Prostate gland (tissue), 2 donors: ENCODE data around the gene GRK2. TPM values are rescaled to one million over a fixed set of nuclear protein-coding genes. Genes with fewer than 3 reads are reported as not detected.
A peak's percentile ranks its signal among the peaks of the same experiment; 100 is the strongest.

ENCODE experiments used
- DNase-seq: peaks from one replicate; pipeline ENCODE4 v3.0.0-alpha.2; 2019; ENCODE audit warnings: low spot score
- H3K27ac ChIP-seq, 2 donors: fragments of 200-600 bp; sonication (generic); 2 replicates each; pipeline ENCODE4 v1.5.1; 2017 to 2019
- H3K27me3 ChIP-seq: fragments of 200-600 bp; sonication (generic); replicated peaks from 2 replicates; pipeline ENCODE4 v1.5.1; 2019; ENCODE audit not compliant: insufficient read depth
- H3K36me3 ChIP-seq, 2 donors: fragments of 200-600 bp; sonication (generic); 1 replicate in 1 of 2; 2 replicates in 1 of 2; pipeline versions ENCODE4 v1.5.1 to v1.8.1; 2017 to 2019
- H3K4me1 ChIP-seq: fragments of 200-600 bp; sonication (generic); replicated peaks from 2 replicates; pipeline ENCODE4 v1.5.1; 2019
- H3K4me3 ChIP-seq, 2 donors: fragments of 200-600 bp; sonication (generic); 2 replicates each; pipeline ENCODE4 v1.5.1; 2017 to 2019
- H3K9me3 ChIP-seq: fragments of 200-600 bp; sonication (generic); 2 replicates; pipeline ENCODE4 v1.5.1; 2017
- POLR2A ChIP-seq: fragments of 450-650 bp; IDR thresholded peaks from one replicate; pipeline ENCODE4 v1.6.1; 2016; ENCODE audit warnings: antibody characterized with exemption, mild to moderate bottlenecking
- POLR2AphosphoS5 ChIP-seq: sonication (generic); formaldehyde crosslinking; IDR thresholded peaks from one replicate; pipeline ENCODE4 v1.6.1; 2017; ENCODE audit warnings: antibody characterized with exemption
- WGBS: methylation state at CpG from one replicate; pipeline ENCODE4 v1.1.5; 2018; 5-methylcytosine and 5-hydroxymethylcytosine counted together
- intact Hi-C: fragments of 100-400 bp; cut with DNase I; formaldehyde crosslinking; loops from one replicate; pipeline ENCODE4 v1.14.2; 2022
- total RNA-seq, 2 donors: library from RNA; depleted of rRNA; stranded (reverse); fragments of >200 nt; gene quantifications; one replicate each; pipeline ENCODE4 v1.1.0, GENCODE V29; 2016
- TF ChIP-seq, protein P1 (sequence below), 4 experiments: fragments of 200-600 bp in 2 of 4; fragments of 450-650 bp in 2 of 4; sonication (generic) in 2 of 4; IDR thresholded peaks; 1 replicate in 3 of 4; 2 replicates in 1 of 4; pipeline ENCODE4 v1.5.1; 2016 to 2019; ENCODE audit warnings: antibody characterized with exemption in 4 of 4, mild to moderate bottlenecking in 2 of 4, moderate library complexity in 2 of 4

GRK2 gene
- total RNA-seq, 2 donors from 2014 or later, result 102 to 111 TPM

DNA sequence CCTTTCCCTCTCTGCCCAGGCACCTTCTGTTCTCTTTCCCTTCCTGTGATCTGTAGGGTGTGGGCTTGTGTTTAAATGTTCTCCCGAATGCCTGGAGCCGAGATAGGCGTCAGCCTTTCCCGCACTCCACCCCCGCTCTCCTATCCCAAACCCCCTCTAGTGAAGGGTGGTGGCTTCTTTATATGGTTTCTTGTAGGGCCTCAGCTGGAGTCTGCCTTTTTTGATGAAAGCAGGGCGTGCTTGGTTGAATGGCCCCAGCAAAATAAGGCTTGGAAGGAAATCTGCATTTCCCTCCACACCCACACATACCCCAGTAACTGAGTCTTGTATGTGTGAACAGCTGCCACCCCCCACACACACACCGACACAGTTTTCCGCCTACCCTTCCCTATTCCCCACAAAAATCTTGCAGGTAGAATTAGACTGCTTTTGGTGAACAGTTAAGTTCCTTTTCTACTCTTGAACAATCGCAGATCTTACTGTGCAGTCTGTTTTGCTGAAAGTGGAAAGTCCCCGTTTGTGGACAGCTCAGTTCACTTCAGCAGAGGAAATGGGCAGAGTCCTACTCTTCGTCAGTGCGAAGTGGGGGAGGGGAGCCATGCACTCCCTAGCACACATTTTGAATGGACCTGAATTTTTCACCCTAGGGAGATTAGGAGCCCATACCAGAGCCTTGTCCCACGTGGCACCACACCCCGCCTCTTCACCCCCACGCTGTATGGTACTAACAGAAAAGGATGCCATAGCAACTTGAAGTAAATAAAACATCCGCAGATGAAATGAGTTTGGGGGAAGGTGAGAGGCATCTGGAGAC lies 25.5 kb upstream of the GRK2 start:
- Histone ChIP-seq H3K27ac (peak overlapping the region; percentile 85 to 86), H3K27me3 (no peaks in the 10 kb centered on the region), H3K4me3 (peak overlapping the region; percentile 49 to 51), H3K9me3 (no peaks in the 10 kb centered on the region), H3K4me1 (peaks cover 21% of the 10 kb centered on the region), H3K36me3 (peaks cover 3% of the 10 kb centered on the region in 2 donors)
- WGBS, result under 1% methylated on average over 16 of the region's 16 CpGs
- intact Hi-C loops, result loop anchor here (5.0 kb wide), 1 partner anchor 123 kb away; the partner anchor contains the start of gene KDM2A
- TF ChIP-seq POLR2A, result no peak
- TF ChIP-seq, protein P1, sequence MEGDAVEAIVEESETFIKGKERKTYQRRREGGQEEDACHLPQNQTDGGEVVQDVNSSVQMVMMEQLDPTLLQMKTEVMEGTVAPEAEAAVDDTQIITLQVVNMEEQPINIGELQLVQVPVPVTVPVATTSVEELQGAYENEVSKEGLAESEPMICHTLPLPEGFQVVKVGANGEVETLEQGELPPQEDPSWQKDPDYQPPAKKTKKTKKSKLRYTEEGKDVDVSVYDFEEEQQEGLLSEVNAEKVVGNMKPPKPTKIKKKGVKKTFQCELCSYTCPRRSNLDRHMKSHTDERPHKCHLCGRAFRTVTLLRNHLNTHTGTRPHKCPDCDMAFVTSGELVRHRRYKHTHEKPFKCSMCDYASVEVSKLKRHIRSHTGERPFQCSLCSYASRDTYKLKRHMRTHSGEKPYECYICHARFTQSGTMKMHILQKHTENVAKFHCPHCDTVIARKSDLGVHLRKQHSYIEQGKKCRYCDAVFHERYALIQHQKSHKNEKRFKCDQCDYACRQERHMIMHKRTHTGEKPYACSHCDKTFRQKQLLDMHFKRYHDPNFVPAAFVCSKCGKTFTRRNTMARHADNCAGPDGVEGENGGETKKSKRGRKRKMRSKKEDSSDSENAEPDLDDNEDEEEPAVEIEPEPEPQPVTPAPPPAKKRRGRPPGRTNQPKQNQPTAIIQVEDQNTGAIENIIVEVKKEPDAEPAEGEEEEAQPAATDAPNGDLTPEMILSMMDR (IDR thresholded peaks at IDR 0.05), result peak in 1 of 4 experiments; percentile 3
- peak; percentile 61 for TF ChIP-seq POLR2AphosphoS5
- DNase-seq, result peak; percentile 61

DNA sequence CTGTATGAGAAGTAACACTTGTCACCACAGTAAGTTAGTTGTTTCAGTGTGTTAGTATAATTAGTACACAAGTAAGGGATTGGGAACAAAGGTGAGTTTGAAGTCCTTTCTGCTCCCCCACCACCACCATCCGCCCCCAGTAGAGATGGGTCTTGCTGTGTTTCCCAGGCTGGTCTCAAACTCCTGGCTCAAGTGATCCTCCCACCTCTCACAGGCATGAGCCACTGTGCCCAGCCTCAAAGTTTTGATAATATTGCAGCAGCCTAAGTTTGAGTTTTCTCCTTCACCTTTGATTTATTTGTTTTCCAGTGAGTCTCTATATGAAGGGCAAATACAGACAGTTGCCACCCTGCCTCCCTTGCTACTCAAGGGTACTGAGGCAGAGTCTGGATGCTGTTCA lies 23.7 kb upstream of the GRK2 start:
- WGBS, result 74% methylated on average over 1 of the region's 1 CpG
- Histone ChIP-seq H3K4me3 (no peak overlapping the region), H3K27me3 (no peaks in the 10 kb centered on the region), H3K4me1 (peaks cover 21% of the 10 kb centered on the region), H3K9me3 (no peaks in the 10 kb centered on the region), H3K36me3 (peaks cover 8 to 10% of the 10 kb centered on the region in 2 donors), H3K27ac (no peak overlapping the region)
- intact Hi-C loops, result loop anchor here (5.0 kb wide), 1 partner anchor 125 kb away; the partner anchor contains the start of gene KDM2A
- TF ChIP-seq POLR2AphosphoS5 (no peak), POLR2A (no peak)
- TF ChIP-seq, protein P1 (IDR thresholded peaks at IDR 0.05), result no peak
- no peak for DNase-seq

DNA sequence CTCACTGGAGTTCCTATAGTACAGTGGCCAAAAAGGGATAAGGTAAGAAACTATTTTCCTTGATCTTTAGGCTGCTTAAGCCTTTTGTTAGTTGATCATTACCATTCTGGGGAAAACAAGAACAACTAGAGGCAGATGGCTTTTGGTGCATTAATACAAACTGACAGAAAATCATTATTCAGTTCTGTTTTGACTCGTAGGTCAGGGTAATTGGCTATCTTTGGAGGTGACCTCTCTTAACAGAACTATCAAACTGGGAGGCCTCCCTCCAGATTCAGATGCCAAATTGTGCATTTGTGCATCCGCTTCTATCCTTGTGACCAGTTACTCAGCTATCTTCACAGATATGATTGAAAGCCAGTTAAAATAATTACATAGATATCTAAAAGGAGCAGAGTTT lies 23.2 kb upstream of the GRK2 start:
- WGBS, result 91% methylated on average over 2 of the region's 2 CpGs
- TF ChIP-seq, protein P1 (IDR thresholded peaks at IDR 0.05), result no peak
- TF ChIP-seq POLR2AphosphoS5 (no peak), POLR2A (no peak)
- no peak for DNase-seq
- Histone ChIP-seq H3K4me1 (peaks cover 23% of the 10 kb centered on the region), H3K27me3 (no peaks in the 10 kb centered on the region), H3K36me3 (peaks cover 8 to 15% of the 10 kb centered on the region in 2 donors), H3K4me3 (no peak overlapping the region), H3K27ac (no peak overlapping the region), H3K9me3 (no peaks in the 10 kb centered on the region)
- intact Hi-C loops, result loop anchor here (5.0 kb wide), 1 partner anchor 126 kb away; the partner anchor contains the start of gene KDM2A

DNA sequence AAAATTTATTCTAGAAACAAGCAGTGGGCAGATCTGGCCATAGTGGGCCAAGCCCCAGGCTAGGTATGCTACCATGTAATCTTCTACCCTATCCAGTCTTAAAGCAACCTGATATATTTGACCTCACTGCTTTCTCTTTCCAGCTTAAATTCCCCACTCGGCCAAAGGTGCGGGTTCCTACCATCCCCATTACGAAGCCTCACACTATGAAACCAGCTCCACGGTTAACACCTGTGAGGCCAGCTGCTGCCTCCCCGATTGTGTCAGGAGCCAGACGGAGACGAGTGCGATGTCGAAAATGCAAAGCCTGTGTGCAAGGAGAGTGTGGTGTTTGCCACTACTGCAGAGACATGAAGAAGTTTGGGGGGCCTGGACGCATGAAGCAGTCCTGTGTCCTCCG lies 21.2 kb upstream of the GRK2 start:
- Histone ChIP-seq H3K9me3 (no peaks in the 10 kb centered on the region), H3K27ac (no peak overlapping the region), H3K4me1 (peaks cover 17% of the 10 kb centered on the region), H3K4me3 (no peak overlapping the region), H3K36me3 (peaks cover 9 to 22% of the 10 kb centered on the region in 2 donors), H3K27me3 (no peaks in the 10 kb centered on the region)
- 95% methylated on average over 11 of the region's 11 CpGs for WGBS
- TF ChIP-seq, protein P1 (IDR thresholded peaks at IDR 0.05), result no peak
- TF ChIP-seq POLR2AphosphoS5 (no peak), POLR2A (no peak)
- DNase-seq, result no peak
- intact Hi-C loops, result no loop called here
